SK-N-SH (cell line): ENCODE measurements around the gene SUPT5H. TPM values are rescaled to one million over a fixed set of nuclear protein-coding genes. Genes with fewer than 3 reads are reported as not detected.
"Not testable (repeated sequence)": the region's sequence is repeated elsewhere in the genome, so short reads cannot be mapped to it uniquely, and the experiment has no call there.

Experiments
- CTCF ChIA-PET: fragments of 300-600, 350-600 bp; formaldehyde crosslinking; extraction: SDS; loops from one replicate; lab custom pipeline; 2021; lab: Yijun Ruan, JAX
- POLR2A ChIA-PET: fragments of 350-600 bp; sonication (Branson Sonifier 250); formaldehyde crosslinking; extraction: SDS; loops from one replicate; lab custom pipeline; 2020; ENCODE audit warnings: antibody characterized with exemption, inconsistent platforms; lab: Yijun Ruan, JAX
- DNase-seq: peaks from one replicate; pipeline ENCODE4 v3.0.0; 2012
- H2AFZ ChIP-seq: fragments of 200-600 bp; sonication (generic); 2 replicates; pipeline ENCODE4 v1.8.1; 2016; ENCODE audit warnings: antibody characterized with exemption, mild to moderate bottlenecking, low read depth
- H3F3A ChIP-seq: fragments of 200-600 bp; sonication (generic); replicated peaks from 2 replicates; pipeline ENCODE3; 2016; ENCODE audit warnings: antibody characterized with exemption, mild to moderate bottlenecking; ENCODE audit not compliant: insufficient read depth
- H3K27ac ChIP-seq, 2 experiments: fragments of 200-500 bp in 1 of 2; fragments of 200-600 bp in 1 of 2; sonication (Bioruptor generic) in 1 of 2; sonication (generic), shearing (Covaris generic) in 1 of 2; 2 replicates each; pipeline versions ENCODE4 v1.5.1 to v1.6.1; 2014 to 2016; ENCODE audit warnings: low read depth in 2 of 2, inconsistent platforms in 1 of 2, low read length in 1 of 2, mild to moderate bottlenecking in 1 of 2, mixed read lengths in 1 of 2
- H3K27me3 ChIP-seq: fragments of 200-600 bp; sonication (generic), shearing (Covaris generic); 2 replicates; pipeline ENCODE4 v1.6.1; 2016; ENCODE audit warnings: mixed run types; ENCODE audit not compliant: insufficient read depth
- H3K36me3 ChIP-seq, 2 experiments: fragments of 200-500 bp in 1 of 2; fragments of 200-600 bp in 1 of 2; sonication (Bioruptor generic) in 1 of 2; sonication (generic) in 1 of 2; replicated peaks in 1 of 2; 2 replicates each; pipeline versions ENCODE3 to v1.5.1; 2014 to 2016; ENCODE audit warnings: low read length in 1 of 2, mild to moderate bottlenecking in 1 of 2; ENCODE audit not compliant: insufficient read depth in 2 of 2, control insufficient read depth in 1 of 2
- H3K4me1 ChIP-seq, 2 experiments: fragments of 200-500 bp in 1 of 2; fragments of 200-600 bp in 1 of 2; sonication (Bioruptor generic) in 1 of 2; sonication (generic), shearing (Covaris generic) in 1 of 2; 2 replicates each; pipeline versions ENCODE4 v1.5.1 to v1.6.1; 2014 to 2016; ENCODE audit warnings: low read depth in 1 of 2, low read length in 1 of 2, mixed run types in 1 of 2; ENCODE audit not compliant: insufficient read depth in 2 of 2, control insufficient read depth in 1 of 2
- H3K4me2 ChIP-seq: fragments of 200-600 bp; sonication (generic), shearing (Covaris generic); 2 replicates; pipeline ENCODE4 v1.6.1; 2017; ENCODE audit warnings: mixed run types
- H3K4me3 ChIP-seq, 2 experiments: fragments of 200-500 bp in 1 of 2; fragments of 200-600 bp in 1 of 2; sonication (Bioruptor generic) in 1 of 2; sonication (generic), shearing (Covaris generic) in 1 of 2; 2 replicates each; pipeline versions ENCODE4 v1.5.1 to v1.8.1; 2014 to 2016; ENCODE audit warnings: low read depth in 2 of 2, inconsistent platforms in 1 of 2, low read length in 1 of 2, mild to moderate bottlenecking in 1 of 2, mixed read lengths in 1 of 2, moderate library complexity in 1 of 2
- H3K79me2 ChIP-seq: fragments of 200-600 bp; sonication (generic); 2 replicates; pipeline ENCODE4 v1.8.1; 2017; ENCODE audit warnings: mild to moderate bottlenecking; ENCODE audit not compliant: insufficient read depth
- H3K9ac ChIP-seq: fragments of 200-600 bp; sonication (generic); 2 replicates; pipeline ENCODE4 v1.6.1; 2017; ENCODE audit warnings: mixed run types
- H3K9me2 ChIP-seq: fragments of 200-600 bp; sonication (generic); 2 replicates; pipeline ENCODE4 v1.6.1; 2017; ENCODE audit warnings: mixed run types
- H3K9me3 ChIP-seq: fragments of 200-600 bp; sonication (generic); 2 replicates; pipeline ENCODE4 v1.6.1; 2017; ENCODE audit warnings: mixed run types, mild to moderate bottlenecking, moderate library complexity
- H4K20me1 ChIP-seq: fragments of 200-600 bp; sonication (generic); 2 replicates; pipeline ENCODE4 v1.6.1; 2017; ENCODE audit warnings: mild to moderate bottlenecking, mixed run types; ENCODE audit not compliant: insufficient read depth
- CTCF ChIP-seq: fragments of 200-600 bp; sonication (generic); IDR thresholded peaks from 2 replicates; pipeline ENCODE4 v1.6.1; 2017; ENCODE audit warnings: antibody characterized with exemption, mild to moderate bottlenecking, moderate library complexity
- FOXJ3 ChIP-seq: sonication (generic); formaldehyde crosslinking; IDR thresholded peaks from 2 replicates; pipeline ENCODE4 v1.5.1; 2020; ENCODE audit warnings: mild to moderate bottlenecking, missing genetic modification reagents
- GABPA ChIP-seq: IDR thresholded peaks from 2 replicates; pipeline ENCODE4 v1.4.0; 2012; ENCODE audit warnings: low read depth, mild to moderate bottlenecking
- JUND ChIP-seq: IDR thresholded peaks from 2 replicates; pipeline ENCODE4 v1.4.0; 2012
- MEF2A ChIP-seq: IDR thresholded peaks from 2 replicates; pipeline ENCODE4 v1.4.0; 2012; ENCODE audit warnings: low read depth, borderline replicate concordance
- NFIC ChIP-seq: IDR thresholded peaks from 2 replicates; pipeline ENCODE4 v1.4.0; 2012; ENCODE audit warnings: borderline replicate concordance
- NRF1 ChIP-seq: IDR thresholded peaks from 2 replicates; pipeline ENCODE4 v1.6.1; 2012; ENCODE audit warnings: low read depth, mild to moderate bottlenecking, low read length
- POLR2AphosphoS5 ChIP-seq: IDR thresholded peaks from 2 replicates; pipeline ENCODE4 v1.6.1; 2012; ENCODE audit warnings: low read depth, low read length
- RCOR1 ChIP-seq: fragments of 150-350 bp; IDR thresholded peaks from 2 replicates; pipeline ENCODE4 v1.6.1; 2017; ENCODE audit warnings: antibody characterized with exemption, low read length
- RXRA ChIP-seq: IDR thresholded peaks from 2 replicates; pipeline ENCODE4 v1.4.0; 2012; ENCODE audit warnings: low read depth, mild to moderate bottlenecking, borderline replicate concordance
- SIN3A ChIP-seq: IDR thresholded peaks from 2 replicates; pipeline ENCODE4 v1.6.1; 2012; ENCODE audit warnings: low read depth, mild to moderate bottlenecking, low read length, moderate library complexity, borderline replicate concordance
- SMC3 ChIP-seq: IDR thresholded peaks from 2 replicates; pipeline ENCODE4 v1.6.1; 2012; ENCODE audit warnings: low read depth, low read length, improper control_type of control experiment
- TAF1 ChIP-seq: IDR thresholded peaks from 2 replicates; pipeline ENCODE4 v1.6.1; 2012; ENCODE audit warnings: low read depth, mild to moderate bottlenecking, low read length, moderate library complexity, borderline replicate concordance
- TEAD4 ChIP-seq: IDR thresholded peaks from 2 replicates; pipeline ENCODE4 v1.4.0; 2012; ENCODE audit warnings: mild to moderate bottlenecking, borderline replicate concordance; ENCODE audit not compliant: insufficient read depth
- USF2 ChIP-seq: fragments of 150-350 bp; IDR thresholded peaks from 2 replicates; pipeline ENCODE4 v1.6.1; 2017; ENCODE audit warnings: antibody characterized with exemption, low read length, low read depth, borderline replicate concordance
- WGBS: methylation state at CpG from one replicate; pipeline ENCODE4 v1.1.6; 2017; ENCODE audit warnings: low lambda C conversion rate; 5-methylcytosine and 5-hydroxymethylcytosine counted together
- polyA plus RNA-seq, 3 experiments: library from polyadenylated mRNA; depleted of rRNA; stranded (reverse); fragments of >200 nt; gene quantifications; 2 replicates each; pipeline ENCODE4 v1.2.3, GENCODE V29; 2012
- TF ChIP-seq, protein P1 (sequence below): IDR thresholded peaks from 2 replicates; pipeline ENCODE4 v1.4.0; 2012; ENCODE audit warnings: low read depth, borderline replicate concordance
- TF ChIP-seq, protein P2 (sequence below): IDR thresholded peaks from 2 replicates; pipeline ENCODE4 v1.4.0; 2012; ENCODE audit warnings: low read depth, borderline replicate concordance

The SUPT5H gene
- polyA plus RNA-seq, 1 of the 3 experiments (the other 2 are of a cell fraction), result 137 TPM

- TF ChIP-seq CTCF, result no peak
- no peak for TF ChIP-seq MEF2A
- TF ChIP-seq, protein P1, sequence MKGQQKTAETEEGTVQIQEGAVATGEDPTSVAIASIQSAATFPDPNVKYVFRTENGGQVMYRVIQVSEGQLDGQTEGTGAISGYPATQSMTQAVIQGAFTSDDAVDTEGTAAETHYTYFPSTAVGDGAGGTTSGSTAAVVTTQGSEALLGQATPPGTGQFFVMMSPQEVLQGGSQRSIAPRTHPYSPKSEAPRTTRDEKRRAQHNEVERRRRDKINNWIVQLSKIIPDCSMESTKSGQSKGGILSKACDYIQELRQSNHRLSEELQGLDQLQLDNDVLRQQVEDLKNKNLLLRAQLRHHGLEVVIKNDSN, result no peak
- no peak for TF ChIP-seq NFIC
Observed at GRCh38 chr19:39448271-39448670, 2.9 kb downstream of the SUPT5H start (continued).

DNA sequence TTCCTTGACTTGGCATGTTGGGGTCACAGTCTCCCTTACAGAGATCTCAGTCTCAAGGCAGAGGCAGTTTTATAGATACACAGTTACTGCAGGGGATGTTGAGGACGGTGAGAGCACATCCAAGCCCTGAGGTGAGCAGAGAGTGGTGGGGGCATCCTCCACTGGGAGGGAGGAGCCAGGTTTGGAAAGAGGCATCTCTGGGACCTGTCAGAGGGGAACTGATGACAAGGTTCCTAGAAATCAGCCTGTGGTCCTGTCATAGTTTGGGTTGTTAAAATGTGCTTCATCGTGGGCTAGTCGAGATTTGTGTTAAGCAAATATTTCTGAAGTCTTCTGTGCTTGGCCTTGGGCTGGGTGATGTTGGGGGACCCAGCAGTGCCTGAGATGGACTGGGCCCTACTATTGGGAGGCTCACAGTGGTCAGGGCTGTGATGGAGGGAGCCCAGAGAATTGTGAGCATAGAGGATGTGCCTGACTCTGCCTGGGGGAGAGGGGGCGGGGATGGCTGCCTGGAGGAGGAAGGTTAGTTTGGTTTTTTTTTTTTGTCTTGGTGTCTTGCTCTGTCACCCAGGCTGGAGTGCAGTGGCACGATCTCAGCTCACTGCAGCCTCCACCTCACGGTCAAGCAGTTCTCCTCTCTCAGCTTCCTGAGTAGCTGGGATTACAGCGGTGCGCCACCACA is 3.9 kb downstream of the SUPT5H start:
- Histone ChIP-seq H2AFZ (no peak overlapping the region), H3K9me3 (no peaks in the 10 kb centered on the region), H3K9me2 (no peaks in the 10 kb centered on the region), H3K9ac (no peak overlapping the region), H3K4me2 (no peak overlapping the region), H3K27ac (no peak overlapping the region), H3K79me2 (peaks cover 98% of the 10 kb centered on the region), H3K4me3 (no peak overlapping the region), H3K36me3 (peaks cover 4 to 32% of the 10 kb centered on the region in 2 experiments), H3K4me1 (peaks cover 4 to 12% of the 10 kb centered on the region in 2 experiments; a peak in 3 of 4 replicates), H4K20me1 (peaks cover 43% of the 10 kb centered on the region), H3F3A (peaks cover 29% of the 10 kb centered on the region), H3K27me3 (no peaks in the 10 kb centered on the region)
- no peak for DNase-seq
- CTCF ChIA-PET, result interaction anchor here (0.7 to 1.5 kb wide), 3 partner anchors 8 to 90 kb away, joined by 3 to 5 read pairs (median 3); partner anchors contain the start of gene EID2
- POLR2A ChIA-PET, result no interaction called here
- no peak for TF ChIP-seq GABPA
- TF ChIP-seq SMC3, result no peak
- no peak for TF ChIP-seq TEAD4
- no peak for TF ChIP-seq TAF1
- TF ChIP-seq SIN3A, result no peak
- TF ChIP-seq USF2, result no peak
- TF ChIP-seq, protein P2, sequence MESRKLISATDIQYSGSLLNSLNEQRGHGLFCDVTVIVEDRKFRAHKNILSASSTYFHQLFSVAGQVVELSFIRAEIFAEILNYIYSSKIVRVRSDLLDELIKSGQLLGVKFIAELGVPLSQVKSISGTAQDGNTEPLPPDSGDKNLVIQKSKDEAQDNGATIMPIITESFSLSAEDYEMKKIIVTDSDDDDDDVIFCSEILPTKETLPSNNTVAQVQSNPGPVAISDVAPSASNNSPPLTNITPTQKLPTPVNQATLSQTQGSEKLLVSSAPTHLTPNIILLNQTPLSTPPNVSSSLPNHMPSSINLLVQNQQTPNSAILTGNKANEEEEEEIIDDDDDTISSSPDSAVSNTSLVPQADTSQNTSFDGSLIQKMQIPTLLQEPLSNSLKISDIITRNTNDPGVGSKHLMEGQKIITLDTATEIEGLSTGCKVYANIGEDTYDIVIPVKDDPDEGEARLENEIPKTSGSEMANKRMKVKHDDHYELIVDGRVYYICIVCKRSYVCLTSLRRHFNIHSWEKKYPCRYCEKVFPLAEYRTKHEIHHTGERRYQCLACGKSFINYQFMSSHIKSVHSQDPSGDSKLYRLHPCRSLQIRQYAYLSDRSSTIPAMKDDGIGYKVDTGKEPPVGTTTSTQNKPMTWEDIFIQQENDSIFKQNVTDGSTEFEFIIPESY, result no peak
- TF ChIP-seq RCOR1, result no peak
- no peak for TF ChIP-seq JUND
- no peak for TF ChIP-seq CTCF
- no peak for TF ChIP-seq RXRA
- TF ChIP-seq NRF1, result no peak
- no peak for TF ChIP-seq FOXJ3
- TF ChIP-seq POLR2AphosphoS5, result no peak
- 88% methylated on average over 8 of the region's 8 CpGs for WGBS

DNA sequence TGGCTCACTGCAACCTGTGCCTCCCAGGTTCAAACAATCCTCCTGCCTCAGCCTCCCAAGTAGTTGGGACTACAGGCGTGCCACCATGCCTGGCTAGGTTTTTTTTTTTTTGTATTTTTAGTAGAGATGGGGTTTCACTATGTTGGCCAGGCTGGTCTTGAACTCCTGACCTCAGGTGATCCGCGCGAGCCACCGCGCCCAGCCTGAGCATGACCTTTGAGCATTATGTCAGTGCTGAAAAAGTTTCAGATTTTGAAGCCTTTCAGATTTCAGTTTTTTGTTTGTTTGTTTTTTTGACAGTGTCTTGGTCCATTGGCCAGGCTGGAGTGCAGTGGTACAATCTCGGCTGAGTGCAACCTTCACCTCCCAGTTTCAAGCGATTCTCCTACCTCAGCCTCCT is 5.9 kb downstream of the SUPT5H start:
- H3K27ac ChIP-seq, H3K9me2 ChIP-seq, DNase-seq, H3K9me3 ChIP-seq, POLR2A ChIA-PET, H3K4me3 ChIP-seq, H3K4me2 ChIP-seq, H2AFZ ChIP-seq, H3K9ac ChIP-seq, H3K27me3 ChIP-seq: not testable (repeated sequence)
- Histone ChIP-seq H4K20me1 (peaks cover 47% of the 10 kb centered on the region), H3K36me3 (peaks cover 10 to 36% of the 10 kb centered on the region in 2 experiments), H3K4me1 (peaks cover 3 to 12% of the 10 kb centered on the region in 2 experiments; a peak in 3 of 4 replicates), H3F3A (peaks cover 21% of the 10 kb centered on the region), H3K79me2 (peaks cover 95% of the 10 kb centered on the region)
- WGBS, result 98% methylated on average over 8 of the region's 8 CpGs
- CTCF ChIA-PET, result interaction anchor here (1.1 kb wide), 2 partner anchors 10 to 81 kb away, joined by 4 read pairs; partner anchors contain the start of gene EID2B
